ENCODE results near the gene QKI.
A peak's percentile ranks its signal among the peaks of the same experiment; 100 is the strongest.
"Not testable (repeated sequence)": the region's sequence is repeated elsewhere in the genome, so short reads cannot be mapped to it uniquely, and the experiment has no call there.

QKI gene

DNA sequence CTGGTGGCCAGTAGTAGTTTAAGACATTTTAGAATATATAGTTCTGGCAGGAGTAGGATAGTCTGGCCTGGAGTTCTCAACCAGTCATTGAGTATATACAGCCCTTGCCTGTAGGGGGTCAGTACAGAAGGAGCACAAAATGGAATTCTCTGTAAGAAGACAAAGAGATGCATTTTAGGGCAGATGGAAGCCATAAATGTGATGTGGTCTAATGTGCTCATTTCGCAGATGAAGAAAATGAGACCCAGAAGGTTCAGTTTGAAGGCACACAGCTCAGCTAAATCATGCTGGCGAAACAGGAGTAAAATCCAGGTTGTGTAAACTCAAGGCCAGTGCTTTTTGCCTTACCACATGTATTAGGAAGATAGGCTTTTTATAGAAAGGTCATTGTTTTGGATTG lies 29.6 kb downstream of the QKI start:
- no peak for DNase-seq

DNA sequence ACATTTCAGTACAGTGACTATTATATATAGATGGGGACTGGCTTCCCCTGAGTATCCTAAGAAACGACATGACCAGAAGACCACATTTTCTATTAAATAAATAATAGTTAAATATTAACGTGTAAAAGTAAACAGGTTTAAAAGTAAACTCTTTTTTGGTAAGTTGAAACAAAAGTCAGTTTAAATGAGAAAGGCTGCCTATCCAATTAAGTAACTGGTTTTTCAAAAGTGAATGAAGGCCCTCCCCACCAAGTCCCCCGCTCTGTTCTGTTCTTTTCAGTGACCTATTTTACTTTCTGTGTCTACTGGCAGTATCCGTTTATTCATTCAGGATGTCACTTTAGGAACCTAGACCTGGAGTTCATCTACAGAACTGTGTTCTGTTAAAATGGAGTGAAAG lies 32.0 kb downstream of the QKI start:
- no peak for DNase-seq

DNA sequence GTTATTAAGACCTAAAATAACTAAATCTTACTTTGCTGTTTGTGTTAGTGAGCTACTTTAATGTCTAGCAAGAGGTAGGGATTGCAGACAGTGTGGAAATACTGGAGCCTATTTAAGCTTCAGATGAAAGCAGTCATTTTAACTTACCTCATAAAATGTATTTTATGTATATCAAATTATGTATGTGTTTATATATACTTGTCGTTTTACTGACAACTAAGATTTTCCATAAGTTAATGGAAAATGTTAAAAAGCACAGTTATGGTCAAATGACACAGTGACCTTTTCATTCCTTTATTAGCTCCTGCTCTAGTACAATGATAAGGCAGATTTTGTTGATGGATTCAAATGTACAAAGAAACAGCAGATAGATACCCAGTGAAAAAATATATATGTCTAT lies 34.6 kb downstream of the QKI start:
- no peak for DNase-seq

DNA sequence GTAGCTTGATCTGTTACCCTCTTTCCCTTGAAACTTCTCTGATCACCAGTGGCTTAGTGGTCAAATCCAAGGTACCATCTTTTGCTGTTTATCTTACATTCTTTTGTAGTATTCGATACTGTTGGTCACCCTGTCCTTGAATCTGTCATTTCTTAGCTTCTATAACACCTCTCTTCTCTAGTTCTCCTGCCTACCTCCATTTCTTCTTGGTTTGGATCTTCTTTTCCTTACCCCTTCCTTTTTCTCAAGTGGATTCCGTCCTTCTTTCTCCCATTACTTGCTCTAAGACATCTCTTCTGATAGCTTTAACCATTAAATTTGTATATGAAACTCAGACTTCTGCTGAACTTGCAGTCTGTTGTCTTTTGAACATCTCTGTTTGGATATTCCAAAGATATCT lies 39.9 kb downstream of the QKI start:
- DNase-seq: no peak

DNA sequence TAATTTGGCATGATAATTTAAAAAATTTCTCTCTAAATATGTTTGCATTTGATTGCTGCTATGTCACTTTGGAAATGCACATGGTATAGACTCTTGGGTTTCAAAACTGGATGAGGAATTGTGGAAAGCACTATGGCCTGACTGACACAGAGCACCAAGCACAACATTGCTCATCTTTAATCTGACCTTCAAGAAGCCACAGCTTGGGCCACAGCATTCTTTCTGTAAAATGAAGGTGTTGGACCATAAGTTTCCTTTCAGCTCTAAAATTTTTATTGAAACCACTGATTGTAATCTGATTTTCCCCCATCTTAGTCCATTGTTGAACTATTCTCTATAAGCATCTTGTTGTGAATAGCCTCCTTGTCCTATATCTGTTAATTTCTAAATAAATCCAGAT lies 41.0 kb downstream of the QKI start:
- no peak for DNase-seq

DNA sequence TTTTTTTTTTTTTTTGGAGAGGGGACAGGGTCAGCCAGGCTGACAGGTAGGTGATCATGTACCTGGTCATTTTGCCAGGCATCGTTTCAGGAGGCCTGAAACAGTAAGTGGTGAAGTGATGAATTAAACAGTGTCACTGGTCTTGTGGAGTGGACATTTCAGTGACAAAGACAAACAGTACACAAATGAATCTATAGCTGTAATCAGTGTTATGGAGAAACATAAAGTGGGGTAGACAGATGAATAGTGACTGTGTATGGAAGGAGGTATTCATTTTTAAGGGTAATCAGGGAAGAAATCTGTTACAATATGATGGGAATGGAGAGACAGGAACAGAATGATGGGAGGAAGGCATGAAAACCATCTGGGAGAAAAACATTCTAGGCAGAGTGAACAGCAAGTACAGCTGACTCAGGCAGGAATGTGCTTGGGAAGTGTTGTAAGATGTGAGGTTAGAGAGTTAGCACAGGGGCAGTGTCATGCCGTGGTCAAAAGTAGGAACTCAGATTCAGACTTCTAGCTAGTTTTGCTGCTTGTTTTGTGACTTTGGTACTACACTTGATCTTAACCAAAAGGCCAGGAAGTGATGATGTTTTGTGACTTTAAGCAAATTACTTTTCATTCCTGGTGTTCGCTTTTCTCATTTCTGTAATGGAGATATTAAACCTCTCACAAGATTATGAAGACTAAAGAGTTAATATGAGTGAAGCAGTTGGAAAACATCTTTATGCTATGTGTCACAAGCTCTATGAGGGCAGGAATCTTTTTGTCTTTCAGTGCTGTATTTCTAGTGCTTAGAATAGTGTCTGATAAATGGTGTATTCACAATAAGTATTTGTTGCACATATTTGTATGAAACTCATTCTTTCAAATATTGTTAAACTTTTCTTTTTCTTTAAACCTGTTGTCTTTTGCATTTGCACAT lies 43.4 kb downstream of the QKI start:
- DNase-seq: peak; percentile 78

DNA sequence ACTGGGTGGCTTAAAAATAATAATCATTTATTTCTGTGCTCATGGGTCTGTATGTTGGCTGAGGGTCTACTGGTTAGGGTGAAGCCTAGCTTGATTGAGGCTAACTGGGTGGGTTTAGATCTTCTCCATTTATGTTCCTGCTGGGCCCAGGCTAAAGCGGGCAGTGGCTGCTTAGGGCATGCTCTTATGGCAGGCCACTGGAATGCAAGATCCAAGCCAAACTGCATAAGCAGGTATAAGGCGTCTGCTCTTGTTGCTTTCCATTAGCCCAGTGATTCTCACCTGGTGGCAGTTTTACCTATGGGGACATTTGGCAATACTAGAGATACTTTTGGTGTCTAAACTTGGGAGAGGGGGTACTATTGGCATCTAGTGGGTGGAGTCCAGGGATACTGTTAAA lies 44.5 kb downstream of the QKI start:
- no peak for DNase-seq

DNA sequence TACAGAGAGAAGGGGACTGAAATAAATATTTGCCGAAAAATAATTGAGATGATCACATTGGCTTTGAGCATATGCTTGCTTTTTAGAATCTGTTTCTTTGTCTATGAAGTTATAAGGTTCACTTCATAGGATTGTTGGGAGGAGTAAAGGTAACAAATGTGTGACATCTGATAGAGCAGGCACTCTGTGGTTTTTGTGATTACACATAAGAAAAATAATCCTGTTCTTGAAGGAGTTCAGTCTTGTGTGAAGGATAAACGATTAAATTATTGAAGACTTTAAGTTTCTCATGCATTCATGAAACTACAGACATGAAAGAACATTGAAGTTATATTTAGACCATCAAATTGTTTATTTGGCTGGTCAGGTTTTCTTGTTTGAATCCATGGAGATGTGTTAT lies 45.0 kb downstream of the QKI start:
- peak; percentile 61 for DNase-seq

DNA sequence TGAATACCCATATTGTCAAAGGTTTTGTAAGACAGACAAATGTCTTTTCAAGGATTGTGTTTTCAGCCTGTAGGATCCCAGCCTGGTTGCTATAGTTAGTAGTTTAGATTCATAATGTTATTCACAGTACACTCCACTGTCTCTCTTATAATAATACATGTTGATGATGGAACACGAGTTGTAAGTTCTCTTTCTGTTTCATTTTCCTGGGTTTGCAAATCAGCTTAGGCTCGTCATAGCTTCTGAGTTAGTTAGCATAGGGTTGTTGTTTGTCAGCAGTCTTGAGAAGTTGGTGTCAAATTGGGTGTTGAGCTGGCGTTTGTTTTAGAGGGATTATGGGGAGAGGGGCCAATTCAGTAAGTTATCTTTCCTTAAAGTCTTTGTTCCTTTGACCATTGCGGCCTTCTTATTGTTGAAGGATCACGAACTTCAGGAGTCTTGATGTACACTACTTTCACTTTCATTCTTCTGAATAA lies 45.8 kb downstream of the QKI start:
- peak; percentile 56 for DNase-seq

DNA sequence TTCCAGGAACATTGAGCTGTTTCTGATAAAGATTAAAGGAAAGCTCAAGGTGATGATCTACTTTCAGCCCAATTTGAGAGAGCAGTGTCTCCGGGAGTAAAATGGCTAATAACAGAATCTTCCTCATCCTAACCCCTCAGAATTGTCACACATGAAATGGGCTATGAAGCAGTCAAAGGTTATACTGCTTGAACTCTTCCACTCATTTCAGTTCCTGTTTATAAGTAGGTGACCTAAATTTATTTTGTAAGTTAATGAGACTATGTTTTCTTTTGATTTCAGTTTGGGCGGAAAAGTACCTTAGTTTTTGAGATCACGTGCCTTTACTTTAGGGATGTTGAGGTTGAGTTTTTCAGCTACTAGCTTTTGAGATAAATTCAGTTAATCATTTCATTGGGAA lies 47.2 kb downstream of the QKI start:
- DNase-seq: no peak

DNA sequence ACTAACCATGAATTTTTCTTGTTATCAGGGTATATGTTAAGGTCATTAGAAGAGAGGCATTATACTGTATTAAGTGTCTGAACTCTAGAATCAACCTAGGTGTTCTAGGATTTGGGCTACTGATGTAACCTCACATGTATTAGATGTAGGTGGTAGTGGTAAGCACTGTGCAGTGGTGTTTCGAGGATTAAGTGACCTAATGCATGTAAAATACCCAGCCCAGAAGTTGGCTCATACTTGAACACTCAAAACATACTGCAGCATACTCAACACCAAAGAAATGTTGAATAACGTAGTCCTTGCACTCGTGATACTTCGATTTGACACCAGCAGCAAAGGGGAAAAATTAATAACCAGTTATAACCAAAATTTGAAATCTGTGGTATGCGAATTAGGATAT lies 48.7 kb downstream of the QKI start:
- DNase-seq: no peak

DNA sequence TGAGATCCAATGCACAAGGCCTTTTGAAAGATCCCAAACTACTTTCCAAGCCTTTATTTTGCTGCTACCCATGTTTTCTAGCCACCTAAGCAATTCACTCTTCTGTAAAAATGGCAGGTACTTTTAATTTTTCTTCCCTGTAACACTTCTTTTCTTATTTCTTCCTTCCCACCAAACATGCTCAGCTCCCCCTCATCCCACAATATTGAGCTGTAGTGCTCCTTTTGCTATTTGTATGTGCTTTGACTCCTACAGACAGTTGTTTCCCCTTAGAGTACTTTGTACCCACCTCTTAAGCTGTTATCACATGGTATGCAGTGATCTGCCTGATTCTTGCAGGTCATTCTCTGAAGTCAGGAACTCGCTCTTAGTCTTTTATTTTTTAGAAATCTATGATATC lies 49.3 kb downstream of the QKI start:
- no peak for DNase-seq

DNA sequence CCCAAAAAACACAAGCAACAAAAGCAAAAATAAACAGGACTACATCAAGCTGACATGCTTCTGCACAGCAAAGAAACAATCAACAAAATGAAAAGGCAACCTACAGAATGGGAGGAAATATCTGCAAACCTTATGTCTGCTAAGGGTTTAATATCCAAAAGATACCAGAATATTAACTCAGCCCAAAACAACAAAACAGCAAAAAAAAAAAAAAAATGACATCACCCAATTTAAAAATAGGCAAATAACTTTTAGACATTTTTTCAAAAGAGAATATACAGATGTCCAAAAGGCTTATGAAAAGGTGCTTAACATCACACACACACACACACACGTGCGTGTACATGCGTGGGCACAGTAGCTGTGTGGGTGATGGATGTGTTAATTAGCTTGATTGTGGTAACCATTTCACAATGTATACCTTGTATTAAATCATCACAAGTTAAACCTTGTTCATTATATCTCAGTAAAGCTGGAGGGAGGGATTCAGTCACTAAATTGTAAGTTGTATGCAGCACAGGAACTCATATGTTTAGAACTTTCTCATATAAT lies 52.4 kb downstream of the QKI start:
- no peak for DNase-seq

DNA sequence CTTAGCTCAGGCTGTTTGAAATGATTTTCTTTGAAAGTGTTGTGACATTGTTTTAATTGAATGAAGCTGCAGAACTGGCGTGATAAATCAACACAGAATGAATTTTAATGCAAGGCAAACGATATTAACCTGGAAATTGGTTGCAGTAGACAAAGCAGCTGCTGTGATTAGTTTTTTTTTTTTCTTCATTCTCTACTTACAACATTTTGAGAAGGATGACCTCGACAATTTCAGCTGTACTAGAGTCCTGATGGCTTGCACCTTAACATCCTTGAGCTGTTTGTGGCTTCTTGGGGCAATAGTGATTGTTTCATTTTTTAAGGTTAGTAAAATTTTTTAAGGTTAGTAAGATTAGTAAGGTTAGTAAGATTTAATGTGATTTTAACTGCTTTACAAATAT lies 54.2 kb downstream of the QKI start:
- DNase-seq: no peak

DNA sequence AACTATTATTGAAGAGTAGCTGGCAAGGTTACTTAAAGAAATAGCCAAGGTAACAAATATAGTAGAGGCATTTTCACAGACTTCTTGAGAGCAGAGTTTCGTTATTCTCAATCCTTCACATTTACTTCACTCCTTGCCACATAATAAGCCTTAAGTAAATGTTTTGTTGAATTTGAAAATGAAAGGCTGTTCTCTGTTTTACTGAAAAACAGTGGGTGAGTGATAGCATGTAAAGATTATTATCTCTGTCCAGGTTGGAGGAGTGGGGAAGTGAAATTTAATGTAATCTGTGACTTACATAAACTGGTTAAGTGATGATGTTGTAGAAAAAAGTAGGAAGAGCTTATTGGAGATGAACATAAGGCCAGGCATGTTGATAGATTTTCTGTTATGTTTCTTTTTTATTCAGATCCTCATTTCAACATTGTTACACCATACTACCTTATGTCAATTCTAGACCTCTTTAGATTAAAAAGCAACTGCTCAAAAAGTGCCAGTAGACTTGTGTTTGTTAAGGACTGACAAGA lies 55.0 kb downstream of the QKI start:
- DNase-seq: no peak

DNA sequence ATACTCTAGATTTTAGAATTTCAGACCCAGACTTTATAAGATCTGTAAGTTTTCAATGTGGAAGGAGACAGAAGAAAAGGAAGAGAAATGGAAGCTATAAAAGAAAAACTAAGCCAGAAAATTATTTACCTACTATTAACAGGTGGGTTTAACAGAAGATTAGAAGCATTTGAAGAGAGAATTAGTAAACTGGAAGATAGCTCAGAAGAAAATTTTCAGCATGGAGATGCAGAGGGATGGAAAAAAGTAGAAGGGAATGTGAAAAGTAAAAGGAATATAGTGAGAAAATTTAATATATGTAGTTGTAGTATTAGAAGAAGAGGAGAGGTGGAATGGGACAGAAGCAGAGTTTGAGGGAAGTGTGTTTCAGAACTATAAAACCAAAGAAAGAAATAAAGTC lies 56.1 kb downstream of the QKI start:
- DNase-seq: no peak

DNA sequence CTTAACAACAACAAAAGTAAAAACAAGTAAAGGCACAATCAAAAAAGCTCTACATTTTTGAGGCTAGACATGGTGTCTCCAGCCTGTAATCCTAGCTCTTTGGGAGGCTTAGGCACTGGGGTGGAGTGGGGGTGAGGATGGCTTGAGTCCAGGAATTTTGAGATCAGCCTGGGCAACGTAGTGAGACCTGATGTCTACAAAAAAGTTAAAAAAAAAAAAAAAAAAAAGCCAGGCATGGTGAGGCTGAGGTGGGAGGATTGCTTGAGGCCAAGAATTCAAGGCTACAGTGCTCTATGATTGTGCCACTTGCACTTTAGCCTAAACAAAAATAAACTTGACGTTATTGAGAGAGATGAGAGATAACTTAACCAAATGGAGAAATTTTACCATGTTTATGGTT lies 60.1 kb downstream of the QKI start:
- DNase-seq: no peak

DNA sequence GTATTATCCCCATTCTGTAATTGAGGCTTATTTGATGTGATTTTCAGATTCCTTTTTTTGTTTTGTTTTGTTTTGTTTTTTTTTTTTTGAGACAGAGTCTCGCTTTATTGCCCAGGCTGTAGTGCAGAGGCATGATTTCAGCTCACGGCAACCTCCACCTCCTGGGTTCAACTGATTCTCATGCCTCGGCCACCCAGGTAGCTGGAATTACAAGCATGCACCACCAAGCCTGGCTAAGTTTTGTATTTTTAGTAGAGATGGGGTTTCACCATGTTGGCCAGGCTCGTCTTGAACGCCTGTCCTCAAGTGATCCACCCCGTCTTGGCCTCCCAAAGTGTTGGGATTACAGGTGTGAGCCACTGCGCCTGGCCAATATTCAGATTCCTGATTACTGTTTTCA lies 62.4 kb downstream of the QKI start:
- DNase-seq: not testable (repeated sequence)

DNA sequence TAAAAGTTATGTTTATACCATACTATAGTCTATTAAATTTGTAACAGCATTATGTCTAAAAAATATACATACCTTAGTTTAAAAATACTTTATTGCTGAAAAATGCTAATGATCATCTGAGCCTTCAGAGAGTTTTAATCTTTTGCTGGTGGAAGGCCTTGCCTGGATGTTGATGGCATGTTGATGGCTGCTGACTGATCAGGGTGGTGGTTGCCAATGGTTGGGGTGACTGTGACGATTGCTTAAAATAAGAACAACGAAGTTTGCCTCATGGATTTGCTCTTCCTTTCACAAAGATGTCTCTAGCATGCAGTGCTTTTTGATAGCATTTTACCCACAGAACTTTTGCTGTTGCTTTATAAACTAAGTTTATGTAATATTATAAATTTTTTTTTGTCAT lies 68.6 kb downstream of the QKI start:
- DNase-seq: no peak

DNA sequence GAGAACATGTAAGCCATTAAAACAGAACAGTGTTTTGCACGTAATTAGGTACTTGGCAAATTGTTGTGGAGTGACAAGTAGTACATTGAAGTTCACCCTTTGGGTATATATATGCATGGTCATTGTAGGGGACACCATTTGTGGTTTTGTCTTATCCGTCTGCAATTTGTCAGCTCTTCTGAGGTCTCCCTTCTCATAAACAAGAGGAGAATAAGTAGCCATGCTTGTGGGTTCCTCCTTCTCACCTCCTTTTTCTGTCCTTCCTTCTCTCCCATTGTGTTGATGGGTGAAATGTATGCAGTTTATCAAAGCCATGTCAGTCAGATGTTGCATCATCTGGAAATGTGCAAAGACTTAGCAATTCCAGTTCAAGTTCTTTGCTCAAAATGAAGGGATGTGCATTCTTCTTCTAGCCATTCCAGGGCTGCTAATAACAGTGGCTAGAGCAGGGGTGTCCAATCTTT lies 70.9 kb downstream of the QKI start:
- no peak for DNase-seq

DNA sequence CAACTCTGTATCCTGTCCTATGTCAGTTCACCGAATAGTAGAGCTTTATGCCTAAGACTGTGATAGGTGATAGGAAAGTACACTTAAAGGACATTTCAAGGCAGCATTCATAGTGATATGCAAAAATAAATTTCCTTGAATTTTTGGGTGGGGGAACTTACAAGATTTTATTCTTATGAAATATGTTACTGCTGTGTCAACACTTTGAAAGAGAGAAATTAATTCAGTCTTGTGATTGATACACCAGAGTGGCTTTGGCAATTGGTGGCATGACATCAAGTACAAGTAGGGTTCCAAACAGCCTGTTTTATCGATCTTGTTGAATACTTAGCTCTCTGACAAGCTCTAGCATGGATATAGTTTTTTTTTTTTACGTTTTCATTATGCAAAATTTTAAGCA lies 72.3 kb downstream of the QKI start:
- DNase-seq: no peak

DNA sequence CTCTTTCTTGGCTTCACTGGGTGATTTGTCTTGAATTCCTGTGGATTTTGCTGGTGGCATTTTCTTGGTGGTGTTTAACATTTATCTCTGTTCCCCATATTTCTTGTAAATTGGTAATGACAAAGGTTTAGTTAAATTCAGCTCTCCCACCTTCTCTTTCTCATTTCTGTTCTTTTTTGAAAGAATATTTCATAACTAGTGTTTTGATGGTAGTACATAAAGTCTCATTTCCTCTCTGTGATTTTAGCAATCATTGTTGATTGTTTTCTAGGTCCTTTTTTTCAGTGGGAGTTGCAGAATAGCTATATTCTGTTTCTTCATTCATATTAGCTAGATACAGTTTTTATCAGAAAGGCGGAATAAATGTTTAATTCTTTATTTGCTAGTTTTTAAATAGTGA lies 73.1 kb downstream of the QKI start:
- no peak for DNase-seq

DNA sequence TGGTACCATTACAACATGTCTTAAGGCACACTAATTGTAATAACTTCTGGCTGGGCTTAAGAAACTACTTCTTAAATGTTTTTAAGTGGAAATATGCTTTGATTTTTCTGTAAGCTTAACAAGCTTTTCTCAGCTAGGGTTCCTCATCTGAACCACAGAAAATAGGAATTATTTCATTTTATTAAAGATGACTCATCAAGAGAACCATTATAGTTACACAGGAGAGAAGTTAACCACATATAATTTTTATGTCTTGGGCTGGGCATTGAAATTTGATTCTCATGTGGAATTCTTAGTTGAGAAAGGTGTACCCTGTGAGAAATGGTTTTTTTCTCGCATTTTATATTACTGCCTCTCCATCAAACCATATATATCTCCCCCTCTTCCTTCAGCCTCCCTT lies 75.1 kb downstream of the QKI start:
- DNase-seq: no peak

DNA sequence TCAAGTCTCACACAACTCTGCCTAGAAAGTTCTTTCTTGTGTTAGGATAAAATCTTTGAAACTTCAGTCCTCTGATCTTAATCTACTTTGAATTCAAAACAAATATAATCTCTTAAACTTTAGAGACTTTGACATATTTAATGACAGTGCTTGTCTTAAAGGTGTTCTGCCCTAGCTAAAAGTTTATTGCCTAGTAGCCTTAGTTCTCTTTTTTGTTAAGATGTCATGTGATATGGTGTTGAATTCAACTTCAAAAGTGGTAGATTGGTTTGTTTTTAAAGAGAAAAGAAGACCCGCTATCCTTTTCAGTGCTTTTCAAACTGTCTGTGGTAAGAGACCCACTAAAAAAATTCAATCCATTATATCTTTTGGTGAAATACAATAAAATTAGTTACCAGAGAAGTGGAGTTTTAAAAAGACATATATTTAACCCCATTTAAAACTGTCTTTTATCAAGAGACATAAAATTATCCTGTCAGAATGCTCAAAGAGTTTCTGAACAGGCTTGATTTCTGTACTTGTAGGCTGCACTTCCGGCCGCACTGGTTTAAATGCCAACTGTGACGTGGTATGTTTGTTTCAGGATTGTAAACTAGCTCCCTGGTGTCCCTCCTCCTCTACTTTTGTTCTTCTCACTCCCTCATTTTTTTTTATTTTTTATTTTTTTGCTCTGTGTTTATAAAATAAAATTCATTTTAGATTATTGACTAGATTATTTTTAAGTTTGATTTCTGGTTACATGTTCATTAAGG lies 76.5 kb downstream of the QKI start:
- no peak for DNase-seq

Measured in kidney glomerular epithelial cell (primary cell).